OCI-LY7 (cell line): ENCODE results near the gene MAPRE2. TPM values are rescaled to one million over a fixed set of nuclear protein-coding genes. Genes with fewer than 3 reads are reported as not detected.

ENCODE experiments used
- BruUV-seq: library from RNA; stranded (reverse); fragments of 400-500 nt; replicated peaks from 2 replicates; lab custom pipeline; 2021; lab: Mats Ljungman, UMichigan
- CTCF ChIA-PET: fragments of 300-600 bp; sonication (Branson Sonifier 250); formaldehyde crosslinking; loops from one replicate; lab custom pipeline; 2022; ENCODE audit warnings: antibody characterized with exemption; ENCODE audit not compliant: unreplicated experiment; lab: Charles Lee
- POLR2A ChIA-PET: fragments of 300-600 bp; sonication (Branson Sonifier 250); formaldehyde crosslinking; loops from one replicate; lab custom pipeline; 2022; ENCODE audit warnings: antibody characterized with exemption; lab: Charles Lee
- DNase-seq: peaks from one replicate; pipeline ENCODE4 v3.0.0-alpha.2; 2015; ENCODE audit warnings: low spot score
- H2AFZ ChIP-seq: fragments of 200-600 bp; sonication (generic), shearing (Covaris generic); 2 replicates; pipeline ENCODE4 v1.6.1; 2014; ENCODE audit warnings: mild to moderate bottlenecking, antibody characterized with exemption, low read length, moderate library complexity
- H3K27ac ChIP-seq: fragments of 200-600 bp; sonication (generic); 2 replicates; pipeline ENCODE4 v1.5.1; 2014; ENCODE audit warnings: mixed run types, low read depth, mild to moderate bottlenecking, moderate library complexity, low read length, inconsistent platforms; ENCODE audit not compliant: poor library complexity, severe bottlenecking
- H3K36me3 ChIP-seq: fragments of 200-600 bp; sonication (generic); 2 replicates; pipeline ENCODE4 v1.6.1; 2014; ENCODE audit warnings: mild to moderate bottlenecking, antibody characterized with exemption, low read length, moderate library complexity, mixed read lengths; ENCODE audit not compliant: insufficient read depth
- H3K4me1 ChIP-seq: fragments of 200-600 bp; sonication (generic); 2 replicates; pipeline ENCODE4 v1.5.1; 2014; ENCODE audit warnings: mild to moderate bottlenecking, low read length; ENCODE audit not compliant: insufficient read depth, poor library complexity, severe bottlenecking
- H3K4me2 ChIP-seq: fragments of 200-600 bp; sonication (generic); 2 replicates; pipeline ENCODE4 v1.6.1; 2014; ENCODE audit warnings: mild to moderate bottlenecking, low read length
- H3K4me3 ChIP-seq: fragments of 200-600 bp; sonication (generic); 2 replicates; pipeline ENCODE4 v1.5.1; 2014; ENCODE audit warnings: mild to moderate bottlenecking, low read depth, low read length; ENCODE audit not compliant: poor library complexity, severe bottlenecking
- H3K79me2 ChIP-seq: fragments of 200-600 bp; sonication (generic); 2 replicates; pipeline ENCODE4 v1.6.1; 2016; ENCODE audit warnings: low read depth, mild to moderate bottlenecking, low read length, moderate library complexity, mixed read lengths; ENCODE audit not compliant: insufficient read depth
- H3K9me2 ChIP-seq: fragments of 200-600 bp; sonication (generic); 2 replicates; pipeline ENCODE4 v1.6.1; 2016; ENCODE audit warnings: mild to moderate bottlenecking, low read length, mixed read lengths; ENCODE audit not compliant: insufficient read depth
- H3K9me3 ChIP-seq: fragments of 200-600 bp; sonication (generic); 2 replicates; pipeline ENCODE4 v1.6.1; 2014; ENCODE audit warnings: mild to moderate bottlenecking, mixed run types, low read length, mixed read lengths
- H4K20me1 ChIP-seq: fragments of 200-600 bp; sonication (generic); 2 replicates; pipeline ENCODE4 v1.6.1; 2014; ENCODE audit warnings: mild to moderate bottlenecking, antibody characterized with exemption, low read length, moderate library complexity, mixed read lengths; ENCODE audit not compliant: insufficient read depth
- EZH2phosphoT487 ChIP-seq: fragments of 200-600 bp; sonication (generic); IDR thresholded peaks from 2 replicates; pipeline ENCODE4 v1.6.1; 2018; ENCODE audit warnings: low read depth, borderline replicate concordance, mild to moderate bottlenecking, mixed run types, antibody characterized with exemption, low read length, moderate library complexity, mixed read lengths
- intact Hi-C: fragments of 100-400 bp; cut with micrococcal nuclease; formaldehyde crosslinking; loops from one replicate; pipeline ENCODE4 v1.10.0; 2022; ENCODE audit not compliant: unreplicated experiment
- total RNA-seq, 2 experiments: library from RNA; depleted of rRNA in 1 of 2; stranded (reverse); fragments of >200 nt in 1 of 2; shearing (Covaris generic) in 1 of 2; gene quantifications; 2 replicates each; pipeline ENCODE4 v1.2.3, GENCODE V29; 2014 to 2022
- TF ChIP-seq, protein P1 (sequence below): fragments of 200-600 bp; sonication (generic); conservative IDR thresholded peaks from 2 replicates; pipeline ENCODE4 v1.5.1; 2014; ENCODE audit warnings: mild to moderate bottlenecking, antibody characterized with exemption, low read length, moderate library complexity, mixed read lengths

MAPRE2 gene
- total RNA-seq, 2 experiments from 2014 or later = 17.1 to 35.2 TPM

DNA sequence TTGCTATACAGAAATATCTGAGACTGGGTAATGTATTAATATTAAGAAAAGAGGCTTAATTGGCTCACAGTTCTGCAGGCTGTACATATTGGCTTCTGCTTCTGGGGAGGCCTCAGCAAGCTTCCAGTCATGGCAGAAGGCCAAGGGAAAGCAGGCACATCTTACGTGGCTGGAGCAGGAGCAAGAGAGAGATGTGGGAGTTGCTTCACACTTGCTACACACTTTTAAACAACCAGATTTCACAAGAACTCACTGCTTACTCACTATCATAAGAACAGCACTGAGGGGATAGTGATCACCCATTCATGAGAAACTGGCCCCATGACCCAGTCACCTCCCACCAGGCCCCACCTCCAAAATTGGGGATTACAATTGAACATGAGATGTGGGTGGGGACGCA, 50.6 kb downstream of the MAPRE2 start:
- Histone ChIP-seq H3K4me3 (no peak overlapping the region), H3K4me2 (no peak overlapping the region), H3K27ac (no peak overlapping the region), H3K9me2 (no peaks in the 10 kb centered on the region), H3K4me1 (no peaks in the 10 kb centered on the region), H3K36me3 (no peaks in the 10 kb centered on the region), H3K9me3 (no peaks in the 10 kb centered on the region), H3K79me2 (no peaks in the 10 kb centered on the region), H4K20me1 (no peaks in the 10 kb centered on the region), H2AFZ (no peak overlapping the region)
- intact Hi-C loops = no loop called here
- ChIA-PET CTCF (no interaction called here), POLR2A (no interaction called here)
- BruUV-seq = no TSS peak
- TF ChIP-seq, protein P1, sequence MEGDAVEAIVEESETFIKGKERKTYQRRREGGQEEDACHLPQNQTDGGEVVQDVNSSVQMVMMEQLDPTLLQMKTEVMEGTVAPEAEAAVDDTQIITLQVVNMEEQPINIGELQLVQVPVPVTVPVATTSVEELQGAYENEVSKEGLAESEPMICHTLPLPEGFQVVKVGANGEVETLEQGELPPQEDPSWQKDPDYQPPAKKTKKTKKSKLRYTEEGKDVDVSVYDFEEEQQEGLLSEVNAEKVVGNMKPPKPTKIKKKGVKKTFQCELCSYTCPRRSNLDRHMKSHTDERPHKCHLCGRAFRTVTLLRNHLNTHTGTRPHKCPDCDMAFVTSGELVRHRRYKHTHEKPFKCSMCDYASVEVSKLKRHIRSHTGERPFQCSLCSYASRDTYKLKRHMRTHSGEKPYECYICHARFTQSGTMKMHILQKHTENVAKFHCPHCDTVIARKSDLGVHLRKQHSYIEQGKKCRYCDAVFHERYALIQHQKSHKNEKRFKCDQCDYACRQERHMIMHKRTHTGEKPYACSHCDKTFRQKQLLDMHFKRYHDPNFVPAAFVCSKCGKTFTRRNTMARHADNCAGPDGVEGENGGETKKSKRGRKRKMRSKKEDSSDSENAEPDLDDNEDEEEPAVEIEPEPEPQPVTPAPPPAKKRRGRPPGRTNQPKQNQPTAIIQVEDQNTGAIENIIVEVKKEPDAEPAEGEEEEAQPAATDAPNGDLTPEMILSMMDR = no peak
- no peak for TF ChIP-seq EZH2phosphoT487
- no peak for DNase-seq

DNA sequence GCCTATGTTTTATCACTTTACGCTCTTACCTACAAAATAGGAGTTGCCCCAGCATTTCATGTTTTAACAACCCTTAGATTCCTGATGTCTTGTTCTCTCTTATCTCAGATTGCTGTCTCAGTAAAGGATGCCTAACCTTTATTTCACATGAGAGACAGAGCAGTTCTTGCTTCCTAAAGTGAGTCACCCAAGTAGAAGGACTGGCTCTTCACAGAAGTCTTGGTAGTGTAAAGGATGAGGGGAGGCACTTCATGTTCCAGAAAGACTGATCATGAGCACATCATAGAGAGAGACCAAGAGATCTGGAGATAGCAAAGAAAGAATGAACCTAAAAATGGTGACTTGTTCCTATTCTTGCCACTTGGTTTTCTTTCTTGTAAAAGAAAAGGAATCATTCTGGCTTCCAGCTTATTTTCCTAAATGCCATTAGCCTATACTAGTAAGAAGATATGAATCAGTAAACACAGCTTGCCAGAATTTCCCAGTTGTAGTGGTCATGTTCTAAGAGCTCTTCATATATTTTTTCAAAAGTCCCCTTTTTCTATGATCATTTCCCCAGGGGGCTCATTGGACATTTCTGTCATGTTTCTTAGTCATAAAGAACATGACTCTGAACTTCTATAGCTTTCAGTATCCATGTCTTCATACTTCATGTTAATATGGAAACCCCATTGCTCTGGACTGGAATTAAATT, 54.9 kb downstream of the MAPRE2 start:
- TF ChIP-seq, protein P1 = no peak
- TF ChIP-seq EZH2phosphoT487 = no peak
- Histone ChIP-seq H3K79me2 (no peaks in the 10 kb centered on the region), H3K4me2 (no peak overlapping the region), H3K9me3 (no peaks in the 10 kb centered on the region), H2AFZ (no peak overlapping the region), H3K4me1 (no peaks in the 10 kb centered on the region), H4K20me1 (no peaks in the 10 kb centered on the region), H3K4me3 (no peak overlapping the region), H3K36me3 (no peaks in the 10 kb centered on the region; the same call in 1 of the 2 replicates), H3K27ac (no peak overlapping the region), H3K9me2 (no peaks in the 10 kb centered on the region)
- CTCF ChIA-PET = no interaction called here
- BruUV-seq = no TSS peak
- no peak for DNase-seq
- POLR2A ChIA-PET = interaction anchor here (0.6 kb wide), 1 partner anchor 878 kb away, joined by 4 read pairs; no protein-coding TSS in a partner anchor
- intact Hi-C loops = no loop called here

DNA sequence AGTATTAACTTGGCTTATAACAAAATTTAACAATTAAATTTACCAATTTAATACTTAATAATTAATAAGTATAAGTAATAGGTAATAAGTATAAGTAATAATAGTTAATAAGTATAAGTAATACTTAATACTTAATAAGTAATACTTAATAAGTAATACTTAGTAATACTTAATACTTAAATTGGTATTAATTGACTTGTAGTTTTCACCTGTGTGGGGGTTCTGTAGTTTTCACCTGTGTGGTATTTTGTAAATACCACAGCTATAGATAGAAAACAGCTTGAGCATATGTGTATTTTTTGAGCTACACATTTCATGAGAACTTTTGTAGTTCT, 55.4 kb downstream of the MAPRE2 start:
- no peak overlapping the region for H3K4me2 ChIP-seq
- intact Hi-C loops = no loop called here
- no peak for TF ChIP-seq EZH2phosphoT487
- TF ChIP-seq, protein P1 = no peak
- POLR2A ChIA-PET = interaction anchor here (0.6 kb wide), 1 partner anchor 879 kb away, joined by 4 read pairs; no protein-coding TSS in a partner anchor
- H3K36me3 ChIP-seq = no peaks in the 10 kb centered on the region; the same call in 1 of the 2 replicates
- no peak for DNase-seq
- H2AFZ ChIP-seq = no peak overlapping the region
- CTCF ChIA-PET = no interaction called here
- H3K4me1 ChIP-seq = no peaks in the 10 kb centered on the region
- no peaks in the 10 kb centered on the region for H3K79me2 ChIP-seq
- H3K9me3 ChIP-seq = no peaks in the 10 kb centered on the region
- H3K4me3 ChIP-seq = no peak overlapping the region
- H3K9me2 ChIP-seq = no peaks in the 10 kb centered on the region
- BruUV-seq = no TSS peak
- no peak overlapping the region for H3K27ac ChIP-seq
- H4K20me1 ChIP-seq = no peaks in the 10 kb centered on the region
